GM19397 (cell line): ENCODE measurements around the gene CBLC.
A peak's percentile ranks its signal among the peaks of the same experiment; 100 is the strongest.
"Not testable (repeated sequence)": the region's sequence is repeated elsewhere in the genome, so short reads cannot be mapped to it uniquely, and the experiment has no call there.

ENCODE experiments used
- ATAC-seq: cut with Tn5 transposase; IDR thresholded peaks from one replicate; pipeline ENCODE4 v1.9.1; 2021; ENCODE audit warnings: mild to moderate bottlenecking, moderate library complexity; ENCODE audit not compliant: unreplicated experiment

The CBLC gene

DNA sequence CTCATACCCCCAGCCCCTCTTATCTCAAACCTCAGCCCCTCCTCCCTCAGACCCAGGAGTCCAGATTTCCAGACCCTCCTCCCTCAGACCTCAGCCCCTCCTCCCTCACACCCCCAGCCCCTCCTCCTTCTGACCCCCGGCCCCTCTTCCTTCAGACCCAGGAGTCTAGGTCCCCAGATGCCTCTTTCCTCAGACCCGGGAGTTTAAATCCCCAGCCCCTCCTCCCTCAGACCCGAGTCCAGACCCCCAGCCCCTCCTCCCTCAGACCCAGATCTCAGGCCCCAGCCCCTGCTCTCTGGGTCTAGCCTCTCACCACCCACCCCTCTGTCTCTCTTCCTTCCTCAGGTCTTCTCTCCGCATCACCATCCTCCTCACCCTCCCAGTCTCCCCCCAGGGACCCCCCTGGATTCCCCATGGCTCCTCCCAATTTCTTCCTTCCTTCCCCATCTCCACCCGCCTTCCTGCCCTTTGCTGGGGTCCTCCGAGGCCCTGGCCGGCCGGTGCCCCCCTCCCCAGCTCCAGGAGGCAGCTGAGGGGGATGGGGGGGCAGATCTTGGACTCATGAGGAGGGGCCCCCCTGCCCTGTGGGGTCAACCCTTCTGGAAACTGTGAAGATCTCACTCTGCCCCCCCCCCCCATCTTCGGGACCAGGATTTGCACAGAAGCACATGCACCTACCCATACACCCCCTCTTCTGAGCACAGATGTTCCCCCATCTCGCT, 18.4 kb upstream of the CBLC start:
- no peak for ATAC-seq

- ATAC-seq: no peak
Observed at GRCh38 chr19:44762038-44762437, 15.7 kb upstream of the CBLC start.

DNA sequence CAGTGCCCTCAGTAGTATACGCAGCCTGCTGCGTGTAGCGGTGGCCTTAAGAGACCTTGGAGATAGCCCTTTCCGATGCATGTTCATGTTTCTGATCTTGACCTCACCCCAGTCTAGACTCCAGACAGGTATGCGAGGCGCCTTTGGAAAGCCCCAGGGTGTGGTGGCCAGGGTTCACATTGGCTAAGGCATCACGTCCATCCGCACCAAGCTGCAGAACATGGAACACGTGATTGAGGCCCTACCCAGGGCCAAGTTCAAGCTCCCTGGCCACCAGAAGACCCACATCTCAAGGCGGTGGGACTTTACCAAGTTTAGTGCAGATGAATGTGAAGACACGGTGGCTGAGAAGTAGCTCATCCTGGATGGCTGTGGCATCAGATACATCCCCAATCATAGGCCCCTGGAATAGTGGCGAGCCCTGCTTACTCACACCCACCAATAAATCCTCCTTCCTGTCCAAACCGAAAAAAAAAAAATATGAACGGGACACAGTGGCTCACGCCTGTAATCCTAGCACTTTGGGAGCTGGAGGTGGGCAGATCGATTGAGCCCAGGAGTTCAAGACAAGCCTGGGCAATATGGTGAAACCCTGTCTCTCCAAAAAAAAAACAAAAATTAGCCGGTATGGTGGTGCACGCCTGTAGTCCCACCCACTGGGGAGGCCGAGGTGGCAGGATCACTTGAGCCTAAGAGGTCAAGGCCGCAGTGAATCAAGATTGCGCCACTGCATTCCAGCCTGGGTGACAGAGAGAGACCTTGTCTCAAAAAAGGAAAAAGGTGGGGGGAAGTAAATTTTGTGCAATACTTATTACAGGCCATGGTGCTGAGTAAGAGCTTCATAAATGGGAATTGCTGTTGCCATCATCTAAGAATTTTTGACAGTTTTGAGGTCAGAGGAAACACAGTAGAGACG, 12.4 kb upstream of the CBLC start:
- ATAC-seq: no peak

- ATAC-seq: no peak
Observed at GRCh38 chr19:44765949-44766335, 11.7 kb upstream of the CBLC start.

GRCh38 chr19:44767295-44768180, 10.2 kb upstream of the CBLC start:
- ATAC-seq: no peak

DNA sequence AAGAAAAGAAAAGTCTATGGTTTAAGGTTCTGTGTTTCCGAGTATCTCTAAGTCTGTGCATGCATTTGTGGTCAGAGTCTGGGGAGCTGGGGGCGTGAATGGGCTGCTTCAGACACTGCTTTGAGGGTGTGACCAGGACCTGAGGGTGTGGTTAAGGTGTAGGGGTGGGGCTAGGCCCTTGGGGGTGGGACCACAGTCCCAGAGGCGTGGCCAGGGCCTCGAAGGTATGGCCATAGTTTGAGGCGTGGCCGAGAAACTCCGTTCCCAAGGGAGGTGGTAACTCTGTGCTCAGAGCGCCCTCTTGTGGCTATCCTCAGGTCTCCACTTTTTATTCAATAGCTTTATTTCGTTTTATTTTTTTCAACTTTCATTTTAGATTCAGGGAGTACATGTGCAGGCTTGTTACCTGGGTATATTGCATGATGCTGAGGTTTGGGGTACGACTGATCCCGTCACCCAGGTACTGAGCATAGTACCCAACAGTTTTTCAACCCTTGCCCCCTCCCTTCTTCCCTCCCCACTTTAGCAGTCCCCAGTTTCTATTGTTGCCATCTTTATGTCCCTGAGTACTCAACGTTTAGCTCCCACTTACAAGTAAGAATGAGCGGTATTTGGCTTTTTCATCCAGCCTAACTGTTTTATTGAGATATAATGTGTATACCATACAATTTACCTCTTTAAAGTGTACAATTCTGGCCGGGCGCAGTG, 7.0 kb upstream of the CBLC start:
- peak; percentile 95 for ATAC-seq

DNA sequence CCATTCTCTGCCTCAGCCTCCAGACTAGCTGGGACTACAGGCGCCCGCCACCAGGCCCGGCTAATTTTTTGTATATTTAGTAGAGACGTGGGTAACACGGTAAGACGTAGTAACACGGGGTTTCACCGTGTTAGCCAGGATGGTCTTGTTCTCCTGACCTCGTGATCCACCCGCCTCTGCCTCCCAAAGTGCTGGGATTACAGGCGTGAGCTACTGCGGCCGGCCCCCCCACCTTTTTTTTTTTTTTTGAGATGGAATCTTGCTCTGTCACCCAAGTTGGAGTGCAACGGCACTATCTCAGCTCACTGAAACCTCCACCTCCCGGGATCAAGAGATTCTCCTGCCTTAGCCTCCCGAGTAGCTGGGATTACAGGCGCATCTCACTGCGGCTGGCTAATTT, 5.5 kb upstream of the CBLC start:
- ATAC-seq: not testable (repeated sequence)

DNA sequence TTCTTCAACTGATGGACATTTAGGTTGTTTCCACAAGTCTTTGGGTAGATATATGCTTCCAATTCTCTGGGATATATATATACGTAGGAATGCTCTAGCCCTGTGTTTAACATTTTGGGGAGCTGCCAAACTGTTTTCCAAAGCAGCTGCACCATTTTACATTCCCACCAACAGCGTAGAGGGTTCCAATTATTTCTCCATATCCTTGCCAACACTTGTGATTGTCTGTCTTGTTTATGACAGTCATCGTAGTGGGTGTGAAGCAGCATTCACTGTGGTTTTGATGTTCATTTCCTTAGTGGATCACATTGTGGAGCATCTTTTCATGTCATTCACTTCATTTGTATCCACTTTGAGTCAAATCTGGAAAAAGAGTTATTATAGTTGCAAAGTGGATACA, 4.7 kb upstream of the CBLC start:
- ATAC-seq: no peak

DNA sequence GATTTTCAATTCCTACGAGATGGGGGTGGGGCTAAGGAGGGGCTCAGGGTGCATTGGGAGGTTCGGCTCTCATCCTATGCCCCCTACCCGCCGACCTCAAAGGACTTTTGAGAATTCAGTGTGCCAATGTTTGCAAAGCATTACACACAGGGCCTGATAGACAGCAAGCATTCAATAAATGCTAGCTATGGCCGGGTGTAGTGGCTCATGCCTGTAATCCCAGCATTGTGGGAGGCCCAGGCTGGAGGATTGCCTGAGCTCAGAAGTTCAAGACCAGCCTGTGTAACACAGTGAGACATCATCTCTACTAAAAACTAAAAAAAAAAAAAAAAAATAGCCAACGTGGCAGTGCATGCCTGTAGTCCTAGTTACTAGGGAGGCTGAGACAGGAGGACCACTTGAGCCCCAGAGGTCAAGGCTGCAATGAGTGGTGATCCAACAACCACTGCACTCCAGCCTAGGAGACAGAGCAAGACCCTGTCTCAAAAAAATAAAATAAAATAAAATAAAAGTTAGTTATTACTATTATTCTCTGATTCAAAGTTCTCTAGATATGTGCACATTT, 1.9 kb upstream of the CBLC start:
- ATAC-seq: no peak

GRCh38 chr19:44776402-44777096, 1.1 kb upstream of the CBLC start:
- no peak for ATAC-seq

DNA sequence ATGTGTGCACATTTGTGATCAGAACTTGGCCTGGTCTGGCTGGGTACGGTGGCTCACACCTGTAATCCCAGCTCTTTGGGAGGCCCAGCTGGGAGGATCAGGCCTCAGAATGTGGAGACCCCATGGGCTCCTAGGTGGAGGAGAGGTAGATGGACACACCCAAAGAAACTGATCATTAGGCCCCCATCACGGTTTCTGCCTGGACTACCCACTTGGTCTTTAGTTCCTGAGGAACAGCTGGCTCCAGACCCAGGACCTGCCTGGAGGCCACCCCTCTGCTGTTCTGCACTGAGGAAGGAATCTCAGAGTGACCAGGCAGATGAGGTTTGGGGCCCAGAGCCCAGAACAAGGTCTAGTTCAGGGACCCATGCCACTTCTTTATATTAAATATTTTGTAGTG, 1.5 kb downstream of the CBLC start:
- ATAC-seq: no peak

- not testable (repeated sequence) for ATAC-seq
Observed at GRCh38 chr19:44781694-44782093, 4.0 kb downstream of the CBLC start.

DNA sequence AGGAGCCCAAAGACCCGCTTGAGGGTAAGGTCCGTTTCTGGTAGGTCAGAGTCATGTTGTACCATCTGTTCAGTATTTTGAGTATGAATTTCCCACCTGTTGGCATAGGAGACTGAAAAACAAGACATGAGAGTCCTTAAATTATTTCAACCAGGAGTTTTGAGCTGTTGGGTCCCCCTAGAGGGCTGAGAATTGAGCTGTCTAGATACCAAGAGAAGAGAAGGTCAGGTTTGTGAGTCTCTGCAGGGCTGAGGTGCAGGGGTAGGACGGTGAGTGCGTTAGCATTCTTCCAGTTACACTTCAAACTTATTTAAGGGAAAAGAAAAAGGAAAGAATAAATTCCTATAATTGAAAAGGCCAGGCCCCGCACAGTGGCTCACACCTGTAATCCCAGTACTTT, 5.0 kb downstream of the CBLC start:
- no peak for ATAC-seq

- no peak for ATAC-seq
Observed at GRCh38 chr19:44783545-44783944, 5.9 kb downstream of the CBLC start.

- no peak for ATAC-seq
Observed at GRCh38 chr19:44785271-44785670, 7.6 kb downstream of the CBLC start.

GRCh38 chr19:44785993-44786392, 8.3 kb downstream of the CBLC start:
- no peak for ATAC-seq

GRCh38 chr19:44788971-44789370, 11.3 kb downstream of the CBLC start:
- ATAC-seq: no peak

DNA sequence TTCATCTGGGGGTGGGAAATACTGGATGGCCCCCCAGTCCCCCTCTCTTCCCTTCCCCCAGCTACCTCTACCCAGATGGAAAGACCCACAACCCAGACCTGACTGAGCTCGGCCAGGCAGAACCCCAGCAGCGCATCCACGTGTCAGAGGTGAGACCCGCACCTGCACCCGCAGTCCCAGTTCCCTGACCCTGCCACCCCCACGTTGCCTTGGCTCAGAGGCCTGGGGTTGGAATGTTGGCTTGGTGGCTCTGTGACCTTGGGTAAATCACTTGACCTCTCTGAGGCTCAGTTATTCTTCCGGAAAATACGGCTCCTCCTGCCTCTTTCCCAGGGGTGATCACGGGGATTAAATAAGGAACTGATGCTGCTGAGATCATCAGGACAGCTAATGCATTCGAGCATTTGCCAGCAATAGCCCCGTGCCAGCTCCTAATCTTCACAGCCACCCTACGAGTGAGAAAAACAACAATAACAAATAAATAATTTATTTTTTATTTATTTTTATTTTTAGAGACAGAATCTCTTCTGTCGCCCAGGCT, 12.3 kb downstream of the CBLC start:
- no peak for ATAC-seq

DNA sequence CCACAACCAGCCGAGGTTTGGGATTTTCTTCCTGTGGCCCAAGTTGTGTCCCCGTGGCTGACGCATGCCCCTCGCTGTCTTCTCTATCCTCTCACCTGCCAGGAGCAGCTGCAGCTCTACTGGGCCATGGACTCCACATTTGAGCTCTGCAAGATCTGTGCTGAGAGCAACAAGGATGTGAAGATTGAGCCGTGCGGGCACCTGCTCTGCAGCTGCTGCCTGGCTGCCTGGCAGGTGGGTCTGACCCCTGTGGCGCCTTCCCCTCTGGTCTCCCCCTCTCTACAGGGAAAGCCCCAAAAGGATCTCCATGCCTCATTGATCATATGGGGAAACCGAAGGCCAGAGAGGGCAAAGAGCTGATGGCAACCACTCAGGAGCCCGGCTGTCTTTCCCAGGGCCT, 14.6 kb downstream of the CBLC start:
- no peak for ATAC-seq
